ENCODE results near the gene GOLT1B.

GOLT1B gene

GRCh38 chr12:21566907-21567394 lies 65.4 kb downstream of the GOLT1B start:
- DNase-seq, result no peak
